SK-N-MC (cell line): ENCODE data around the gene SH3GL3.

ENCODE experiments used
- DNase-seq: peaks from one replicate; pipeline ENCODE4 v3.0.0-alpha.2; 2011; ENCODE audit warnings: low read depth, low spot score
- H3K27ac ChIP-seq: fragments of 200-600 bp; sonication (generic); 2 replicates; pipeline ENCODE4 v1.5.1; 2016; ENCODE audit warnings: mixed run types
- H3K36me3 ChIP-seq: fragments of 200-600 bp; sonication (generic); 2 replicates; pipeline ENCODE4 v1.6.1; 2017; ENCODE audit warnings: antibody characterized with exemption, low read length, mixed read lengths; ENCODE audit not compliant: insufficient read depth
- H3K4me3 ChIP-seq: fragments of 200-600 bp; sonication (generic); 2 replicates; pipeline ENCODE4 v1.5.1; 2016
- H3K9ac ChIP-seq: fragments of 200-600 bp; sonication (generic); 2 replicates; pipeline ENCODE4 v1.8.0; 2017; ENCODE audit warnings: mixed run types, mixed read lengths; ENCODE audit not compliant: insufficient read length
- H3K9me3 ChIP-seq: fragments of 200-600 bp; sonication (generic); 2 replicates; pipeline ENCODE4 v1.6.1; 2017; ENCODE audit warnings: low read depth, mild to moderate bottlenecking, antibody characterized with exemption, low read length, moderate library complexity, mixed read lengths
- EZH2 ChIP-seq: fragments of 200-600 bp; sonication (generic); IDR thresholded peaks from one replicate; pipeline ENCODE4 v1.6.1; 2017; ENCODE audit warnings: antibody characterized with exemption
- FOXP2 ChIP-seq: optimal IDR thresholded peaks from 2 replicates; pipeline ENCODE3; 2011; ENCODE audit warnings: mild to moderate bottlenecking, moderate library complexity; ENCODE audit not compliant: insufficient read depth; ENCODE audit errors: extremely low read length, control extremely low read depth
- POLR2AphosphoS5 ChIP-seq: IDR thresholded peaks from 2 replicates; pipeline ENCODE4 v1.6.1; 2012; ENCODE audit warnings: mild to moderate bottlenecking, low read depth, low read length, borderline replicate concordance

The SH3GL3 gene

GRCh38 chr15:83483612-83484011 is 36.5 kb downstream of the SH3GL3 start:
- H3K9me3 ChIP-seq, result peaks cover 7% of the 10 kb centered on the region; the same call in 1 of the 2 replicates
- TF ChIP-seq FOXP2, result no peak
- no peak for TF ChIP-seq POLR2AphosphoS5
- TF ChIP-seq EZH2, result no peak
- peaks cover 10% of the 10 kb centered on the region; the same call in 1 of the 2 replicates for H3K36me3 ChIP-seq

GRCh38 chr15:83484636-83485035 is 37.5 kb downstream of the SH3GL3 start:
- Histone ChIP-seq H3K9ac (no peak overlapping the region), H3K4me3 (peak overlapping the region; percentile 47), H3K36me3 (peaks cover 10% of the 10 kb centered on the region; the same call in 1 of the 2 replicates), H3K27ac (peak overlapping the region; percentile 85), H3K9me3 (peaks cover 7% of the 10 kb centered on the region; the same call in 1 of the 2 replicates)
- DNase-seq, result no peak
- TF ChIP-seq POLR2AphosphoS5 (peak; percentile 25; the same call in 1 of the 2 replicates), FOXP2 (no peak)

More at GRCh38 chr15:83483612-83484011, 36.5 kb downstream of the SH3GL3 start:
- no peak overlapping the region for H3K4me3 ChIP-seq
- H3K9ac ChIP-seq, result no peak overlapping the region
- no peak for DNase-seq
- H3K27ac ChIP-seq, result peak overlapping the region; percentile 85

GRCh38 chr15:83486363-83486762 is 39.2 kb downstream of the SH3GL3 start:
- no peak overlapping the region for H3K27ac ChIP-seq
- H3K9me3 ChIP-seq, result peaks cover 7% of the 10 kb centered on the region; the same call in 1 of the 2 replicates
- H3K4me3 ChIP-seq, result no peak overlapping the region
- no peak for DNase-seq
- H3K9ac ChIP-seq, result no peak overlapping the region
- no peak for TF ChIP-seq POLR2AphosphoS5
- TF ChIP-seq FOXP2, result no peak
- no peak for TF ChIP-seq EZH2
- peaks cover 10% of the 10 kb centered on the region; the same call in 1 of the 2 replicates for H3K36me3 ChIP-seq

GRCh38 chr15:83487519-83487918 is 40.4 kb downstream of the SH3GL3 start:
- Histone ChIP-seq H3K27ac (no peak overlapping the region), H3K9ac (no peak overlapping the region), H3K4me3 (no peak overlapping the region), H3K36me3 (peaks cover 10% of the 10 kb centered on the region; the same call in 1 of the 2 replicates), H3K9me3 (peaks cover 7% of the 10 kb centered on the region; the same call in 1 of the 2 replicates)
- no peak for DNase-seq
- TF ChIP-seq FOXP2 (no peak), EZH2 (no peak), POLR2AphosphoS5 (no peak)

GRCh38 chr15:83489690-83490089 is 42.5 kb downstream of the SH3GL3 start:
- no peak overlapping the region for H3K4me3 ChIP-seq
- no peak for DNase-seq

GRCh38 chr15:83491486-83491885 is 44.3 kb downstream of the SH3GL3 start:
- H3K36me3 ChIP-seq, result peaks cover 4% of the 10 kb centered on the region; the same call in 1 of the 2 replicates
- no peak overlapping the region for H3K27ac ChIP-seq
- no peak overlapping the region for H3K9ac ChIP-seq
- DNase-seq, result no peak
- no peak overlapping the region for H3K4me3 ChIP-seq
- TF ChIP-seq FOXP2 (no peak), EZH2 (no peak), POLR2AphosphoS5 (no peak)
- H3K9me3 ChIP-seq, result no peaks in the 10 kb centered on the region

More at GRCh38 chr15:83489690-83490089, 42.5 kb downstream of the SH3GL3 start:
- Histone ChIP-seq H3K36me3 (peaks cover 5% of the 10 kb centered on the region; the same call in 1 of the 2 replicates), H3K9me3 (no peaks in the 10 kb centered on the region), H3K9ac (no peak overlapping the region), H3K27ac (no peak overlapping the region)
- TF ChIP-seq POLR2AphosphoS5, result no peak
- TF ChIP-seq FOXP2, result no peak
- no peak for TF ChIP-seq EZH2

GRCh38 chr15:83496766-83497165 is 49.6 kb downstream of the SH3GL3 start:
- Histone ChIP-seq H3K27ac (peak overlapping the region; percentile 65), H3K9me3 (no peaks in the 10 kb centered on the region), H3K36me3 (peaks cover 8% of the 10 kb centered on the region; the same call in 1 of the 2 replicates), H3K9ac (no peak overlapping the region), H3K4me3 (no peak overlapping the region)
- no peak for TF ChIP-seq EZH2
- no peak for TF ChIP-seq POLR2AphosphoS5
- no peak for TF ChIP-seq FOXP2
- DNase-seq, result no peak

- Histone ChIP-seq H3K9ac (no peak overlapping the region), H3K27ac (no peak overlapping the region), H3K9me3 (no peaks in the 10 kb centered on the region), H3K4me3 (no peak overlapping the region), H3K36me3 (peaks cover 8% of the 10 kb centered on the region; the same call in 1 of the 2 replicates)
- no peak for TF ChIP-seq EZH2
- no peak for TF ChIP-seq FOXP2
- TF ChIP-seq POLR2AphosphoS5, result no peak
- no peak for DNase-seq
Measured at GRCh38 chr15:83498374-83498773, 51.2 kb downstream of the SH3GL3 start.
